Erythroblast (primary cell): ENCODE measurements around the gene CFAP97.
"Not testable (repeated sequence)": the region's sequence is repeated elsewhere in the genome, so short reads cannot be mapped to it uniquely, and the experiment has no call there.

Source experiments
- DNase-seq, 2 experiments: peaks; one replicate each; lab custom pipeline; 2025; lab: John Stamatoyannopoulos, UW
- GATA1 ChIP-seq: IDR thresholded peaks from 2 replicates; pipeline ENCODE4 v1.6.1; 2011; ENCODE audit warnings: low read depth, mild to moderate bottlenecking, control low read depth, low read length, moderate library complexity
- POLR2A ChIP-seq: IDR thresholded peaks from 2 replicates; pipeline ENCODE4 v1.6.1; 2011; ENCODE audit warnings: mild to moderate bottlenecking, low read length

CFAP97 gene

DNA sequence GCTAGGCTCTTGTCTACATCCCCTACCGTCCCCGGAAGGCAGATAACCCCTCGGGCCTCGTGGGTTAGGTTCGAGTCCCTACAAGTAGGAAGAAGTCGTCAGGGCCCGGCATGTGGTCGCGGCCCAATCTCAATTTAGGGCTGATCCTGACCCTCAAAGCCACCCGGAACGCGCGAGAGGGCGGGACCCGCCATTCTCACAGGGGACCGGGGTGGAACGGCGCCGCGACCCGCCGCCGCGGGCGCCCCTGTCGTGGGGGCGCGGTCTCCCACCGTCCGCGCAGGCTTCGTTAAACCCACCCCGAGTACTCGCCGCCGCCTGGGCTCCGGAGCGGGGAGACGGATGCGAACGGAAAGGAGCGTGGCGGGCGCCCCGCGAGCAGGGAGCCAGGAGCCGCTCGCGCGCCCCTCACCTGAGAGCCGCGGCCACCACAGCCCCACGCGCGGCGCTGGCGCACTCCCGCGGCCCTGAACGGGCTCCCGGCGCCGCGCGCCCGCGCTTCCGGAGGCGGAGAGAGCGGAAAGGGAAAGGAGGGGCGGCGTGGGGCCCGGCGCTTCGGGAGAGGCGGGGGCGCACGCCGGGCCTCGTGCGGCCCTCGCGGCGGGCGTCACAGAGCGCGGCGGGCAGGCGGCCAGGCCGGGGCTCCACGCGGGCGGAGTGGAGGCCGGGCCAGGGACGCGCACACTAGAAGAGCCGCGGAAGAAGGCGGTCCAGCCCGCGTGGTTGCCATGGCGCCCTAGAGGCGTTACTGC lies at the start of gene CFAP97:
Gene CFAP97, minus strand, starts transcription at position 515 of the 752 bp plus-strand sequence. CDS start 12,804 bp downstream, outside the sequence.
- TF ChIP-seq GATA1 = no peak
- peak; percentile 70 for TF ChIP-seq POLR2A
- peak; percentile 87 to 90 for DNase-seq

- TF ChIP-seq GATA1 (no peak), POLR2A (no peak)
- DNase-seq = no peak
Measured at GRCh38 chr4:185249105-185249504, 45.3 kb upstream of the CFAP97 start.

- TF ChIP-seq POLR2A (no peak), GATA1 (no peak)
- DNase-seq = no peak
Measured at GRCh38 chr4:185248393-185249039, 44.7 kb upstream of the CFAP97 start.

DNA sequence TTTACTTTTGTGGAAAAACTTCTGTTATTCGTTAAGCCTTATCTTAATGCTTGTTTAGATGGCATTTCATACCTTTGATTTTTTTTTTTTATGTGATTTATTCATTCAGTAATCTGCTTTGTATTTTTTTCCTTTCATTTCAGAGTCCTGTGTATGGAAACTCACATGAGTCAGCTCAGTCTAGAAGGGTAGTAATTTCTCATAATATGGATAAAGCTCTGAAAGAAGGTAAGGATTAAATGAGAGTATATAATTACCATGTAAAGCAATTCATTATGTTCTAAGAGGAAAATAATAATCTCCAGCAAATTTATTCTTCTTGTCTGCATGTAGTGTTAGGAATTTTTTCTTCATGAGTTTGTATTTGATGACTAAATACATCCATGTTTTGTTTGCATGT lies 43.4 kb upstream of the CFAP97 start:
- no peak for TF ChIP-seq POLR2A
- TF ChIP-seq GATA1 = no peak
- no peak for DNase-seq

DNA sequence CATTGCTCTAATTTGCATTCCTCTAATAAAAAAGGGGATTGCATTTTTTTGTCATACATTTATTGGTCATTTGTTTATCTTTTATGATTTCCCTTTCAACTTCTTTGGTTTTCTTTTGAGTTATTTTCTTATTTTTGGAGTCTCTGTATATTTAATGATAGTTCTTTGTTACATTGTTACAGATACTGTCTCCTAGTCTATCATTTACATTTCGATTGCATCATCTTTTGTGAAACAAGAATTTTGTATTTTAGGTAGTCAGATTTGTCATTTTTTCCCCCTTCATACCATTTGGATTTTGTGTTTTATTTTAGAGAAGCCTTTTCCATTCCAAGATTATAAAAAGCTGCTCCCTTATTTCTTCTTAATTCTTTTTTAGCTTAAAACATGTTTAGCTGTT lies 42.7 kb upstream of the CFAP97 start:
- no peak for DNase-seq
- TF ChIP-seq POLR2A = no peak
- TF ChIP-seq GATA1 = no peak

- DNase-seq = no peak
- TF ChIP-seq GATA1 (no peak), POLR2A (no peak)
Measured at GRCh38 chr4:185244763-185245162, 41.0 kb upstream of the CFAP97 start.

DNA sequence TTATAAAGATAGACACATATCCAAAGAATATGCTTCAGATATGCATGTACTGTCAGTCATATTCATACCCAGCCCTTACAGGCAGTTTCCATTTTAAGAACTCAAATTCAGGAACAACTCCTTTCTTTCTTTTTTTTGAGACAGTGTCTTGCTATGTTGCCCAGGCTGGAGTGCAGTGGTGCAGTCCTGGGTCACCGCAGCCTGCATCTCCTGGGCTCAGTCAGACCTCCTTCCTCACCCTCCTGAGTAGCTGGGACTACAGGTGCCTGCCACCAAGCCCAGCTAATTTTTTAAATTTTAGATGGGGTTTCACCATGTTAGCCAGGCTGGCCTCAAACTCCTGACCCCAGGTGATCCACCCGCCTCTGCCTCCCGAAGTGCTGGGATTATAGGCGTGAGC lies 40.1 kb upstream of the CFAP97 start:
- no peak for TF ChIP-seq POLR2A
- no peak for TF ChIP-seq GATA1
- no peak for DNase-seq

- DNase-seq = no peak
Measured at GRCh38 chr4:185242749-185243533, 39.1 kb upstream of the CFAP97 start.

GRCh38 chr4:185240486-185240885 lies 36.7 kb upstream of the CFAP97 start:
- not testable (repeated sequence) for DNase-seq

More at GRCh38 chr4:185242749-185243533, 39.1 kb upstream of the CFAP97 start:
- TF ChIP-seq POLR2A = no peak
- no peak for TF ChIP-seq GATA1

DNA sequence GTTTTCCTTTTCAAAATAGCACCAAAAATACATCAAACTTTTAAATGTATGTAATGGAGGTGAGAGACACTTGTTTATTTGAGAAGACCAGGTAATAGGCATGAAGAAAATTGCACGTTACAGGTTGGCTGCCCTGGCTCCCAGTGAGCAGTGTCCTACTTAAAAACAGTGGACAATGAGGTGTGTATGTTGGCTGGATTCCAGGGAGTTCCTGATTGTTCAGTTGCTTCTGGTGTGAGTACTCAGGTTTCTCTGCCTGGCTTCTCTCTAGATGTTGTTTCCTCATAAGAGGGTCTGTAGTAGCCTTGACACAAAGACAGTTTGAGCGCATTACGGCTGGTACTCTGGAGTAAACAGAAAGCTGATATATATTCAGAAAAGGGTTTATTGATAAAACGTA lies 35.0 kb upstream of the CFAP97 start:
- TF ChIP-seq GATA1 (no peak), POLR2A (no peak)
- DNase-seq = no peak

DNA sequence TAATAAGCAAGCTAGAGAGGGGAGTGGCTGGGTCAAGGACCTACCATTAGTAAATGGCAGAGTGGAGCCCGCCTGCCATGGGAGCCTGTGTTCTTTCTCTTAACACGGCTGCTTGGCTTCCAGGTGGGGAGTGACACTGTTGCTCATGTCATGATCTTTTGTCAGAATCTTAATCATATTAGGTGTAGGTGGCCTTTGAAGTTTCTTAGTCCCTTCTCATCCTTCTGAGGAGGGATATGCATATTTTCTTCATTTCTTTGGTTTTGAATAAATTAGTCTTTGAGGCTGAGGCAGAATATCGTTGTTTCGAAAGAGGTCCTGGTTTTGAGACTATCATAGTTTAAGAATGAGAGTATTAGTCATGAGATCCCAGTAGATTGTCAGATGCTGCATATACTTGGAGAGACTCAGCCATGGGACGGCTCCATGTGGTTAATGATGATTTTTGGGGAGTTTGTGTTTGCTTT lies 34.4 kb upstream of the CFAP97 start:
- DNase-seq = no peak
- no peak for TF ChIP-seq POLR2A

- no peak for DNase-seq
- TF ChIP-seq GATA1 (no peak), POLR2A (no peak)
Measured at GRCh38 chr4:185237175-185237574, 33.4 kb upstream of the CFAP97 start.

- DNase-seq = peak; percentile 12 to 46
- TF ChIP-seq POLR2A (no peak), GATA1 (no peak)
Measured at GRCh38 chr4:185235843-185236503, 32.2 kb upstream of the CFAP97 start.
